ENCODE measurements around the gene FIGLA. TPM values are rescaled to one million over a fixed set of nuclear protein-coding genes. Genes with fewer than 3 reads are reported as not detected.

The FIGLA gene
- total and polyA plus RNA-seq, 3 donors from 2014 or later = 0.62 to 0.69 TPM; not detected in 1

DNA sequence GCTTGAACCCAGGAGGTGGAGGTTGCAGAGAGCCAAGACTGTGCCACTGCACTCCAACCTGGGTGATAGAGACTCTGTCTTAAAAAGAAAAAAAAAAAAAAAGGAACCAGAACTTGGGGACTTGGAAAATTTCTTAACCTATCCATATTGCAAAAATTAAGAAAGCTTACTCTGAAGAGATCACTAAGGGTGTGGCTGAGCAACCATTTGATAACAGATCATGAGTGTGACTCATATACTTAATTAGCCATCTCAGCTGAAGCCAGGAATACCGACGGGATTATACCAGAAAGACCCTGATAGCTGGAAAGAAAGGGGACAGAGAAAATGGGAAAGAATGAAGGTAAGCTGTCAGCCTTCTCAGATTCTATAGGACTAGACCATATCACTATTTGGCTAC lies 15.3 kb downstream of the FIGLA start:
- intact Hi-C loops (cut with DNase I; ENCODE audit: low total_unique reads) = no loop called here
- no peaks in the 10 kb centered on the region for H3K4me1 ChIP-seq
- H3K27me3 ChIP-seq = no peaks in the 10 kb centered on the region
- H3K9me3 ChIP-seq = no peaks in the 10 kb centered on the region
- 83 to 85% methylated on average over 2 of the region's 2 CpGs for WGBS, 2 donors
- no peak overlapping the region for H3K4me3 ChIP-seq
- no peak overlapping the region for H3K27ac ChIP-seq
- no peak for DNase-seq
- H3K36me3 ChIP-seq (ENCODE audit: low read depth, missing control alignments) = no peaks in the 10 kb centered on the region
- no peak for TF ChIP-seq POLR2A (IDR thresholded peaks at IDR 0.05)
- TF ChIP-seq, protein P1, sequence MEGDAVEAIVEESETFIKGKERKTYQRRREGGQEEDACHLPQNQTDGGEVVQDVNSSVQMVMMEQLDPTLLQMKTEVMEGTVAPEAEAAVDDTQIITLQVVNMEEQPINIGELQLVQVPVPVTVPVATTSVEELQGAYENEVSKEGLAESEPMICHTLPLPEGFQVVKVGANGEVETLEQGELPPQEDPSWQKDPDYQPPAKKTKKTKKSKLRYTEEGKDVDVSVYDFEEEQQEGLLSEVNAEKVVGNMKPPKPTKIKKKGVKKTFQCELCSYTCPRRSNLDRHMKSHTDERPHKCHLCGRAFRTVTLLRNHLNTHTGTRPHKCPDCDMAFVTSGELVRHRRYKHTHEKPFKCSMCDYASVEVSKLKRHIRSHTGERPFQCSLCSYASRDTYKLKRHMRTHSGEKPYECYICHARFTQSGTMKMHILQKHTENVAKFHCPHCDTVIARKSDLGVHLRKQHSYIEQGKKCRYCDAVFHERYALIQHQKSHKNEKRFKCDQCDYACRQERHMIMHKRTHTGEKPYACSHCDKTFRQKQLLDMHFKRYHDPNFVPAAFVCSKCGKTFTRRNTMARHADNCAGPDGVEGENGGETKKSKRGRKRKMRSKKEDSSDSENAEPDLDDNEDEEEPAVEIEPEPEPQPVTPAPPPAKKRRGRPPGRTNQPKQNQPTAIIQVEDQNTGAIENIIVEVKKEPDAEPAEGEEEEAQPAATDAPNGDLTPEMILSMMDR (IDR thresholded peaks at IDR 0.05) = no peak

DNA sequence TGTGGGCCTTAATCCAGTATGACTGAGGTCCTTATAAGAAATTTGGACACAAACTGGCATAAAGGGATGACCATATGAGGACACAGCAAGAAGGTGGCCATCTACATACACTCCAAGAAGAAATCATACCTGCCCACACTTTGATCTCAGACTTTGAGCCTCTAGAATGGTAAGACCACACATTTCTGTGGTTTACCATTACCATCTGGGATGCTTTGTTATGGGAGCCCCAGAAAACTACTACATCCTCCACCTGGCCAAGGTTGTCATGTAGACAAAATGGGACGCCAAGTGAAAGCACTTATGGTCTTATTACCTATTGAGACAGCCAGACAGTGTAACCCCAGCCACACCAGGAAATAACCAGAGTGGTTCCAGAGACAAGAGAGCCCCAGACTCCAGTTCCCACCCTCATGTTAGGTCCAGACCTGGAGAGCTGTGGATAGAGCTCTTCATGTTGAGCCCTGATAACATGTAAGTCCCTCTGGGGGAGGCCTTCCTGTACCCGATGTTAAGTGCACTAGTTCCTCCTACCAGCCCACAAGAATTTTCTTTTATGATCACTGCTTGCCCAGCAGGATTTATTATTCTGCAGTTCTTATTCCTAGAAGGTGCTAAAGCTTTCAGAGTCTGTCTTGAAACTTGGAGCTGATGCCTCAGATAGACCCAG lies 17.8 kb downstream of the FIGLA start:
- intact Hi-C loops (cut with DNase I; ENCODE audit: low total_unique reads) = no loop called here

DNA sequence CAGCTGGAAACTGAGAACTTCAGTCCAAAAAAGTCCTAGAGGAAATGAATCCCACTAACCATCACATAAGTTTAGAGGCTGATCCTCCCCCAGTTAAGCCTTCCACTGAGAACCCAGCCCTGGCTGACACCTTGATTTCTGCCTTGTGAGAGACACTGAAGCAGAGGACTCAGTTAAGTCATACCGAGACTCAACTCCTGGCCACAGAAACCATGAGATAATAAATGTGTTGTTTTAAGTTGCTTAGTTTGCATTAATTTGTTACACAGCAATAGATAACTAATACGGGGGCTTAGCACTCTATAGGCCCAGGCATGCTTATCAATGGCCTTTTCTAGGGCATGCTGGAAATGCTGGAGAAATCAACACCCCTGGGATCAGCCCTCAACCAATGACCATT lies 19.0 kb downstream of the FIGLA start:
- peaks cover 8% of the 10 kb centered on the region for H3K4me1 ChIP-seq
- no peak overlapping the region for H3K27ac ChIP-seq
- DNase-seq = no peak
- WGBS, 2 donors = 57 to 82% methylated on average over 2 of the region's 2 CpGs
- H3K27me3 ChIP-seq = no peaks in the 10 kb centered on the region
- H3K36me3 ChIP-seq (ENCODE audit: low read depth, missing control alignments) = no peaks in the 10 kb centered on the region
- no peak for TF ChIP-seq POLR2A (IDR thresholded peaks at IDR 0.05)
- TF ChIP-seq, protein P1 (IDR thresholded peaks at IDR 0.05) = no peak
- no peak overlapping the region for H3K4me3 ChIP-seq
- intact Hi-C loops (cut with DNase I; ENCODE audit: low total_unique reads) = no loop called here
- H3K9me3 ChIP-seq = no peaks in the 10 kb centered on the region

More for the DNA sequence above, 17.8 kb downstream of the FIGLA start:
- H3K36me3 ChIP-seq (ENCODE audit: low read depth, missing control alignments) = no peaks in the 10 kb centered on the region
- H3K27me3 ChIP-seq = no peaks in the 10 kb centered on the region
- WGBS, 2 donors = 53 to 76% methylated on average over 2 of the region's 2 CpGs
- no peak for DNase-seq
- TF ChIP-seq, protein P1 (IDR thresholded peaks at IDR 0.05) = no peak
- no peak for TF ChIP-seq POLR2A (IDR thresholded peaks at IDR 0.05)
- H3K27ac ChIP-seq = no peak overlapping the region
- no peak overlapping the region for H3K4me3 ChIP-seq
- peaks cover 2% of the 10 kb centered on the region for H3K4me1 ChIP-seq
- H3K9me3 ChIP-seq = no peaks in the 10 kb centered on the region

DNA sequence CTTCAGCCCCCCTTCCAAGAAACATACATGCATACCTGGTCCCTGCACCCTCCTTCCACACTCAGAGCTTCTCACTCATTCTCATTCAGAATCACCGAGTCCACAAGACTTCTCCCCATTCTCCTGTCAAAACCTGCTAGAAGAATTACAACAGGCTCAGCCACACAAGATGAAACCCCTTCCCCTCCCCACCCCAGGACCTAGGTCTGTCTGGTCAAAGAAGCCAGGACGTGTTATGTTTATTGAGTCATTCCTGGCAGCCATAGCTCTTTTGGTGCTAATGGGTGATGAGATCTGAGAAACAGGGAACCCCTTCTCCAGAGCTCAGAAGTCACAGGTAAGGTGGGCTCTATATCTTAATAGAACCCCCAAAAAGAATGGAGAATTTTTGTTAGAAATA lies 21.0 kb downstream of the FIGLA start:
- Histone ChIP-seq H3K27me3 (no peaks in the 10 kb centered on the region), H3K36me3 (ENCODE audit: low read depth, missing control alignments) (no peaks in the 10 kb centered on the region), H3K4me1 (peaks cover 8% of the 10 kb centered on the region), H3K9me3 (no peaks in the 10 kb centered on the region), H3K27ac (no peak overlapping the region), H3K4me3 (no peak overlapping the region)
- WGBS, 2 donors = 55 to 79% methylated on average over 2 of the region's 2 CpGs
- intact Hi-C loops (cut with DNase I; ENCODE audit: low total_unique reads) = no loop called here
- no peak for TF ChIP-seq POLR2A (IDR thresholded peaks at IDR 0.05)
- TF ChIP-seq, protein P1 (IDR thresholded peaks at IDR 0.05) = no peak
- no peak for DNase-seq

DNA sequence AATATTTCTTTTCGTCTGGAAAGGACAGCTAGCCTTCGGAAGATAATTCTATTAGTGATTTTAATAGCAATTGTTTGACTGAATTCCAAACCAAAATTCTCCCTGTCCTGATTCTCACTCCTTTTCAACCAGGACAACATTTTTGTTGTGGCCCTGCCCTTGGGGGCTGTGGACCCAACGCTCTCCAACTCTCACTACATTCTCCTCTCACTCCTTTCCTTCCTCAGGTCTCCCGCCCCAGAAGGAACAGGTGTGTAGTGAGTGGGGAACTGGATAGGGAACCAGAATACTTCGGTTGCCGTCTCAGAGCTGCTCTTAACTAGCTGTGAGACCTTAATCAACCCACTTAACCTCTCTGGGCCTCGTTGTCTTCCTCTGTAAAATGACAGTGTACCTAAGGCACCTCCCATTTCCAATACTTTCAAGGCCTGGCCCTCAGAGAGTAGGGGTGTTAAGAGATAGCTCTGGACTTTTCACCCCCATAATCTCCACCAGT lies 21.8 kb downstream of the FIGLA start:
- no peaks in the 10 kb centered on the region for H3K27me3 ChIP-seq
- no peak for TF ChIP-seq POLR2A (IDR thresholded peaks at IDR 0.05)
- TF ChIP-seq, protein P1 (IDR thresholded peaks at IDR 0.05) = no peak
- H3K36me3 ChIP-seq (ENCODE audit: low read depth, missing control alignments) = no peaks in the 10 kb centered on the region
- no peaks in the 10 kb centered on the region for H3K9me3 ChIP-seq
- intact Hi-C loops (cut with DNase I; ENCODE audit: low total_unique reads) = no loop called here
- 30 to 37% methylated on average over 7 of the region's 7 CpGs for WGBS, 2 donors
- no peak for DNase-seq
- peaks cover 8% of the 10 kb centered on the region for H3K4me1 ChIP-seq
- H3K4me3 ChIP-seq = no peak overlapping the region
- no peak overlapping the region for H3K27ac ChIP-seq

All from testis (tissue), 3 donors.